Stimulated activated CD4-positive, alpha-beta T cell treated with anti-CD3 and anti-CD28 coated beads, TNF-alpha, amount 100 ng/mL, for 1 hour (primary cell): ENCODE measurements around the gene VSIG1.

Experiments used
- DNase-seq, 3 donors: peaks; one replicate each; pipeline ENCODE4 v3.0.0-alpha.2; 2020; ENCODE audit warnings: low read depth in 3 of 3, low spot score in 1 of 3

The VSIG1 gene

DNA sequence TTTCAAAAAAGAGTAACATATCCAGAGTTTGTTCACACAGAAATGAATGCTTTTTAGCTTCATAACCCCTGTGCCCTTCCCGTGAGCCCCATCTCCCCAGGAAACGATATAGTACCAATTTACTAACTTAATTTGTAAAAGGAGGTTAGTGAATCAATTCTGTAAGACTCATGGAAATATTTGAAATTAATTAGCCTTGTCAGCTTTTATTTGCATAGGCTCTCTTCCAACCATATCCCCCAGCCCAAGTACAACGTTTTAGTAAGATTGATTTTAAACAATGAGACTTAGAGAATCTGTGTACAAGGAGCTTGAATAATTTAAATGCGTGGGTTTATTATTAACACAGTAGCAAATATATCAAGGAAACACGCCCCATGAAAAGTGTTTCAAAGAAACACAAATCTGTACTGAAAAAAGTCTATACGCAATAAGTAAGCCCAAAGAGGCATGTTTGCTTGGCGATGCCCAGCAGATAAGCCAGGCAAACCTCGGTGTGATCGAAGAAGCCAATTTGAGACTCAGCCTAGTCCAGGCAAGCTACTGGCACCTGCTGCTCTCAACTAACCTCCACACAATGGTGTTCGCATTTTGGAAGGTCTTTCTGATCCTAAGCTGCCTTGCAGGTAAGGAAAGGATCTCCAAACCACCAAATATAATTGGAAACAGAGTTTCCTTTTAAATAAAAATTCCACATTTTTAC is at the start of gene VSIG1:
Gene VSIG1 (plus strand): TSS at position 512 of the 703 bp plus-strand sequence. CDS start 66 bp downstream, at position 578.
- DNase-seq, result no peak

DNA sequence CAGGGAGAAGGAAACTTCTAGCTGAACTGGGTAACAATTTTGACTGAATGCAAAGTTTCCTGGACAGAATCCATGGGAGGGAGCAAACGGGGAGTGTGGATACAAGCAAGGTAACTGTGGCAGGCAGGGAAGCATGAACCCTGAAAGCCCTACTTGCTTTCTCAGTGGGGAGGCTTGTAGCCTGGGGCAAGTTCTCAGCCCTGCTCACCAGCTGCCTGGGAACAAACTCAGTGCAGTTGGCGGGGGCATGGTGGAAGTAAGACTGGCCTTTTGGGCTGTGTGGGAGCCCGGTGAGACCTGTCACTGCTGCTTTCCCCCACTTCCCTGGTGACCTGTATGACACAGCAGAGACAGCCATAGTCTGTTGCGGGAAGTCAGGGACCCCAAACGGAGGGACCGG is 48.7 kb upstream of the VSIG1 start:
- no peak for DNase-seq

DNA sequence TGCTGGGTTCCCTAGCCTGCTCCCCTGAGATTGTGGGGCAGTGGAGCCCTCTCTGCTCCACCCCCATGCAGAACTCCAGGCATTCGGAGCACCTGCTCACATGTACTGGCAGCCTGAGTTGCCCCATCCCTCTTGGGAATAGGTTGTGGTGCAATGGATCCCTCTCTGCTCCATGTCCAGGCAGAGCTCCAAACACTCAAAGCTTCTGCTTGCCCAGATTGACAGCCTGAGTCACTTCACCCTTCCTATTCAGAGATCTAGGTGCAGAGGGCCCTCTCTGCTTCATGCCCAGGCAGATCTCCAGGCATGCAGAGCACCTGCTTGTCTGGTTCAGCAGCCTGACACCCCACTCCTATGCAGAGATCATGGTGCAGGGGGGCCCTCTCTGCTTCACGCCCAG is 44.1 kb upstream of the VSIG1 start:
- no peak for DNase-seq

DNA sequence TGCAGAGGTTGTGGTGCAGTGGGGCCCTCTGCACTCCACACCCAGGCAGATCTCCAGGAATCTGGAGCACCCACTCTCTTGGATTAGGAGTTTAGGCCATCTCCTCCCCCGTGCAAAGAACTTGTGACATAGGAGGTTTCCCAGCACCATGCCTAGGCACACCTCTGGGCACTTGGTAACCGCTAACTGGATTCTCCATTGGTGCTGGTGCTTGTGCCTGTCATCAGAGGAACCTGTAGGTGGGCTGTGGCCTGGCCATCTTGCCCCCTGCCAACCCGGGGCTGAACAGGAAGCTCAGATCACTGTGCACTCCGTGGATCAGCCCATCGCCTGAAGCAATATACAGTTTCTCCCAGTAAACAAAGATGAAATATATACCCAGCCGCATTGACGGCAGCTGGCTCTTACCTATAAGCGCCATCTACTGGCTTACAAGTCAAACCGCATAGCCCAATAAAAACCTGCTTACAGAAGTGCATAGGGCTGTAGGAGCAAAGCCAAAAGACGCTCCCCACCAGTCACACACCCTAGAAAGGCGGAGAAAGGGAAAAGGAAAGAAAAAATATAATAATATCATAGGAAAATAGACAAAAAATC is 43.5 kb upstream of the VSIG1 start:
- DNase-seq, result no peak

DNA sequence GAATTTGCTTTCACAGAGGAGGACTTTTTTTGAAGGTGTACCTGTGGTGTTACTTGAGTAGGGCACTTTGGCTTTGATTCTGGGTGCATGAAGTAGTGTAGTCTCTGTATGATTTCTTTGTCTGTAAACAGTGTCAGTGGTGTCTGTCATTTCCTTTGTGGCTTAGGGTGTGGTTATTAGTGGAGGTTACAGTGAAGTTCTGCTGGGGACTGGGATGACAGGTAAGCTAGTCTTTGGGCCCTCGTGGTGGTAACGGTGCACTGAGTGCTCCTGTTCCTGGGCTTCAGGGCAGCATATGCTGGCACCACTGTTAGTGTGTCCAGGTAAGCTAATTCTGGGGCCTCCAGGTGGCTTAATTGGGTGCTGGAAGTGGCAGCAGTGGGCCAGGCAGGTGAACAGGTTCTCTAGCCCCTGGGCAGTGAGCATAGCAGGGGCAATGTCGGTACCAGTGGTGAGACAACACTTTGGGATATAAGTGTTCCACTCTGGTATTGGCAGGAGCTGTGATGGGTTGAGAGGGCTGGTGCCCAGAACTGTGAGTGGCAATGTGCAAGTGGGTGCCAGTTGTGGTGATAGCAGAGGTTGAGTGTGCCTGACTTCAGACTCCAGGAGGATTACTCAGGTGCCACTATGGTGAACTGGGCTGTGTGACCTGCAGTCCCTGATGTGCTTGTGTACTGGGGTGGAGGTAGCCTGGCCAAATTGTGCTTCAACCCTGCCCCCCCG is 26.0 kb upstream of the VSIG1 start:
- DNase-seq, result no peak

DNA sequence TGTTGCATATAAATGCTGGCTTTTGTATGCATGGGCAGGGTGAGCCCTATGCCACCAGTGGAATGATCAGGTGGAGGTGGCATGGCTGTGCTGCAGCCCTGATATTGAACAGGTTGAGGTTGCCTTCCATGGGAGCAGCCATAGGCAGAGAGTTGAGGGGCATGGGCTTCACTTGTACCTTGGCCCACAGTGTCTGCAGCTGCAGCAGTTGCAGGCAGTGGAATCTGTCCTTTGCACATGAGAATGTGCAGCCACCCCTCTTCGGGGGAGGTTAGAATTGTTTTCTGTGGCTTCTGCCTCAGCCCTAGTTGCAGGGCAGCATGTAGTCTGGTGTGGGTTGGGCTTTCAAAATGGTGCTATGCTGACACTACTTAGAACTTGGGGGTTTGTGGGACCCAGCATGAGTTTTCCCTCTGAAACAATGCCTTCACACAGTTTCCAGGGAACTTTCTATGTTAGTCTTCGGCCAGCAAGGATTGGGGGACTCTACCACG is 25.4 kb upstream of the VSIG1 start:
- no peak for DNase-seq

DNA sequence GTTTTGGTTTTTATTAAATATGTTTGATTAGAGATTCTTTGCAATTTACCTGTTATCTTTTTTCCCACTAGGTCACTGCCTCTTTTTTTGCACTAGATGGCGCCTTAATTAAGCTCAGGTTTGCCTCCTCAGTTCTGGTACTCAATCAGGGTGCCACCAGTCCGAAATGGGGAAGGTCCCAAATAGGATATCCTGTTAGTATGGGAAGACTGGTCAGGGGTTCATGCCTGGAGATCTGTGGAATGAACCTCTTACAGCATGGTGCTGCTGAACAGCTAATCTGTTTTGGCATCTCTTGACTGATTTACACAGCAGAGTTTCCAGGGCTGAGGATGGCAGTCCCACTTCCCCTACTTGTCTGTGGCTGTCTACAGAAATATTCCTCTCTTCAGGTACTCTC is 24.2 kb upstream of the VSIG1 start:
- DNase-seq, result no peak

DNA sequence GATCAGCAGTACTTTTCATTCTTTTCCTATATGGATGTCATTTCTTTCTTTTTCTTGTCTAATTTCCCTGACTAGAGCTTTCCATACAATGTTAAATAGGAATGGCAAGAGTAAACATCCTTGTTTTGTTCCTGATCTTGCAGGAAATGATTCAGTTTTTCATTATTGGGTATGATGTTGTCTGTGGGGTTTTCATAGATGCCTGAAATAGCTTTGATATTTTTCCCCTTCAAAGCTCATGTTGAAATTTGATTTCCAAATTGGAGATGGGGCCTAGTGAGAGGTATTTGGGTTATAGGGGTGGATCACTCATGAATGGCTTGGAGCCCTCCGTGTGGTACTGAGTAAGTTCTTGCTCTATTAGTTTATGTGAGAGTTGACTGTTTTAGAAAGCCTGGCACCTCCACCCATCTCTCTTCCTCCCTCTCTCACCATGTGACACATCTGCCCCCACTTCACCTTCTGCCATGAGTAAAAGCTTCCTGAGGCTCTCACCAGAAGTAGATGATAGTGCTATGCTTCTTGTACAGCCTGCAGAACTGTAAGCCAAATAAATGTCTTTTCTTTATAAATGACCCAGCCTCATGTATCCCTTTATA is 22.3 kb upstream of the VSIG1 start:
- no peak for DNase-seq

DNA sequence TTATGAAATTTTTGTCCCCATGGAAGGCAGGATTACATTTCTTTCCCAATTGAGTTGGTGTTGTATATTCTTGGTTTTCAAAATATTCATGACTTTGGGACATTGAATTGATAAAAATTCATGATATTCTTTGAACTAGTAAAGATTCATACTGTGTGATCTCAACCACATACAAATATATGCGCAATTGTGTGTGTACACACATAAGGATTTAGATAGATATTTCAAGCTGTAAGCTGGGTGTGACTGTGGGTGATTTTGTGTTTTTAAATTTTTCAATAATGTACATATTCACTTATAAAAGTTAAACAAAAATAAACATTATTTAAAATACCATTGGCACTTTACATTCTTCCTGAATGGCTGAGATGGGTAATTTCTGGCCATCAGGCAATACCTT is 19.5 kb upstream of the VSIG1 start:
- no peak for DNase-seq

DNA sequence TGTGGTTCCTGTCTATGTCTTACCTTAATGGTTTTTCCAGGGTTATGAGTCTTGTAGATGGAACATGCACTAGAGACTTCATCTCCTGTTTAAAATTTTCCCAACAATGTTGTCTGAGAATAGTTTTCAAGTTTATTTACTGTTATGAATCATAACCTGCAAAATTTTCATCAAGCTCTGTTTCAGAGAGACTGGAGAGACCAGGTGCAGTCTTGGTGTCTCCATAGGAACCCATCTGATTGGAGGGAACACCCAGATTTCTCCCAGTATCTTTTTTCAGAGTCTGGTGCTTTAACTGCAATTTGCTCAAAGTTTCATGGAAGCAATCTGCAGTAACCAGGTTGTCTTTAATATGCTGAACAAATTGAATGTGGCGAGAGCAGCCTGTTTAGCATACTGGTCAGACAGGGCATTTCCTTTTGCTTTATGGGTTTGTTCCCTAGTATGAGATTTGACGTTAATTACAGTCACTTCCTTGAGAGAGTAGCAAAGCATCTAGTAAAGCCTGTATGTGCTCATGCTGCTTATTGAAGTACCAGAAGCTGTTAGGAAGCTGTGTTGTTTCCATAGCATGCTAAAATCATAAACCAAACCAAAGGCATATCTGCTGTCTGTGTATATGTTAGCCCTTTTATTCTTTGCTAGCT is 18.8 kb upstream of the VSIG1 start:
- DNase-seq, result no peak

DNA sequence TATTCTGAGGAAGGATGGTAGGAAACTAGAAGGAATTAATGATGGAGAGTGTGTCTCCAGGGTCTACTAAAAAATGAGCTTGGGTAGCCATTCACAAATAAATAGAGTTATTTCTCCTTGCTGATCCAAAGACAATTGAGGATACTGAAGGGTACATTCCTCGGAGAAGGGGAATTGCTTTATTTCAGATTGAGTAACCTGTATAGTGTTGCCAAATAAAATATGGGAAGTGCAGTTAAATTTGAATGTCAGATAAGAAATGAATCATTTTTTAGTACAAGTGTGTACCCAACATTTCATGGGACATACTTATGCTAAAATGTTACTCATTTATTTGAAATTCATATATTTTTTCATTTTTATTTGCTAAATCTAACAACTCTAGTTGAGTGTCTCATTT is 16.0 kb upstream of the VSIG1 start:
- DNase-seq, result no peak

DNA sequence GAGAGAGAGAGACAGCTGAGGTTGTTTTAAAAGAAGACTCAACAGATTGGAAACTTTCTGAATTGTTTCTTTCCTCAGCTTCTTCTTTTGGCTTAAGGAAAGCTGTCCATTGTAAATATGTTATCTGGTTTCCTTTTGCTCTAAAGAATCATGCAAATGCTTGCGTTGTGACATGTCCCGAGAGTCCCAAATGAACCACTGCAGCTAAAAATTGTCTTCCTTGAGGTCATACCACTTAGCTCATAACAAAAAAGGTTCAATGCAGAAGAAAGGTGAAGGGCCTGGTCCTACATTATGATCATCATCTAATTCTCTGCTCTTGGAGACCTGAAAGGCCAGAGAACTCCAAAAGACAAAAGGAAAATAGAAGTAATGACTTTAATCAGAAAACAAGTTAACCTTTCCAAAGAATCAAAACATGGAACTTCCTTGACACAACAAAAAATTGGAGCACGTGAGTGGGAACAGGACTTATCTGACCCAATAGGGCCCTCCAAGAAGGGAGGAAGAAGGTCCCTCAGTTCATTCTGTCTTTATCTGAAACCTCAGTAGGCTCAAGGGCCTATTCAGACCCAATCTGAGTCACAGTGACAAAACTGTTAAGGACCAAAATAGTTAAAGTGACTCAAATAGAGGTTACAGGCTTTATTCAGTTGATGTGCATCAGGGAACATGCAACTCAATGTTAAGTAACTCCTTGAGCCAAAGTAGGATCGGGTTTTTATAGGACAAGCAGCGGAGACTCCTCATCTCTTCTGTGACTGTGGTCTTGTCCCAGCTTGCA is 14.7 kb upstream of the VSIG1 start:
- DNase-seq, result no peak

DNA sequence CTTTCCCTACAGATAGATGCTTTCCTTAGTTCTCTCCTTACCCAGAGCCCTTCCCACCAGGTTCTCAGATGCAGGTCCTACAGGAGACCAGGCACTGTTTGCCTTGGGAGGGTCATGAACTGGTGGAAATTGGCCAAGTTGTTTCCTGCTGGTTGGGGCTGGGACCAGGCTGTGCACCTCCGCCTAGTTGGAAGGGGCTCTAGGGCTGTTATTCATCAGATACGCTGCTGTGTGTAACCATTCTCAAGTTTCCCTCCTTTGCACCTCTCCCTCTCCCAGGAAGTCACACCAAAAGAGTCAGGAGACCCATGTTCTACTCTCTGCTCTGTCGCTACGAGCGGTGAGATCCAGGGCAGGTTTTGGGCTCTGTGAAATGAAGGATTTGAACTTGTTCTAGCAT is 11.9 kb upstream of the VSIG1 start:
- no peak for DNase-seq

DNA sequence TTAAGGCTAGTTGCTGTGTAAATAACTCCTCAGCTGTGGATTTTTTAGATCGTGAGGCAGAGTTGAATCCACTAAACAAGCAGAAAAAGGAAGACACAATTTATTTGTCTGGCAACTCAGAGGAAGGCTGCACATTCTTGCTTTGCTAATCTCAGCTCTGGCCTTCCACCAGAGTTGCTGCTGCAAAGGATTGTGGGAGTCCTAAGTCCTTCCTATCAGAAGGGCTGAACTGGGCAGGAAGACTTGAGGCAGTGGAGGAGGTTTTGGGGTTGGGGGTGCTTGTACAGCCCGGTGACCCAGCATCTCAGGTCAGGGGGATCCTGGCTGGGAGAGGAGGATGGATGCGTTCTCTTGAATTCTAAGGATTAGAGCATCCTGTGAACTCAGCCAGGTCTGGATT is 11.0 kb upstream of the VSIG1 start:
- DNase-seq, result no peak

DNA sequence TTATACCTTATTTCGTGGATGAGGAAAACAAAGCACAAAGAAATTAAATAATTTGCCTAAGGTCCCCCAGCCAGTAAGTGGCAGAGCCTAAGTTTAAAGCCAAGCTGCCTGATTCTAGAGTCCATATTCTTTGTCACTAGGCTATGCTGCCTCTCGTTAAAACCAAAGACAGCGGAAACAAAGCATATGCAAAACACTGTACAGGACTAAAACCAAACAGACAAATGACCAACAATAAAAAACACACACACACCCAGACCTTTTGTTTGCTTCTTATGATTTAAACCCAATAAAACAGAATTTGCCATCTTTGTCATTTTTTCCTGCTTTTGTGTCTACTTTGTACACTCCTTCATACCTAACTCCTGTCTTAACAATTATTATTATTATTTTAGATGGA is 10.1 kb upstream of the VSIG1 start:
- no peak for DNase-seq

DNA sequence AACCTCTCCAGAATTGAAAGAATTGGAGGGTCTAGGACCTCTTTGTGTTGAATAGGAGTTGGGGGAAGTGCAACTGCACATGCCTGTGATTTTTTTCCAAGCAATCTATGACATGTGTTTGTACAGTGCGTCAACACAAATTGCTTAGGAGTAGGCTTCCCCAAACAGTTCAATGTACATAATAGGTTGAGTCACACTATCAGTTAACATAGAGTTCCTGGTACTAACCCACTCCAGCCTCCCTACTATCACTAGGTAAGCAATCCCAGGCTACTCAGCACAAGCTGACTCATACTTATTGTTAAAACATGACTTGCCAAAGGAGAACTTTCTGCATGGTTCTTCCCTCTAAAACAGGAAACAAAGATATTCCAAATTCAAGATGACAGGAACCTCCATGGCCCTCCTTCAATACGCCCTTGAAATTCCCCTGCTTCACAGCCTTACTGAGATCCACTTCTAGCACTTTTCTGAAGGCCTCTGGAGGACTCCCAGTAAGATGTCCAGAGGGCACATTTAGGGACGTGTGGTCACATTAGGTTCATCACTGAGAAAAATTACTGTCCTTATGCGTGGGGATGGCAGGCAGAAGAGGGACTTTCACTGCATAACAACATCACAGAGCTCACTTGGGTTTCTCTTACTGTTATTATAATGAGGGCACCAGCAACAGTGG is 8.4 kb upstream of the VSIG1 start:
- no peak for DNase-seq

DNA sequence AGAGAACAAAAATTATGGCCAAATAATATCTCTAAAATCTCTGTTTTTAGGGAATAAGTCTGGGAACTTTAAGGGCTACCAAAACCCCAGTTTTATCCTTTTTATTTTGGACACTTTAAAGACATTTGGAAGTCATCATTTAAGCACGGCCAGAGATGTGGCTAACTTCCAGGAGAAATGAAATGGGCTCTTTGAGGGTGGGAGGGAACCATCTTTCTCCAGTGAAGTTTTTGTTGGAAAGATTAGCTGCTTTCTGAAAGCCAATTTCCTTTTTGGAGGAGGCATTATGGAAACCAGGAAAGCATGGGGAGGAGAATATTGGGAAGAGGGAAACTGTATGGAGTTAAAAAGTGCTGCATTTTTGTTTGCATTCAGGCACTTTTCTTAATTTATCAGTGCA is 4.8 kb downstream of the VSIG1 start:
- no peak for DNase-seq

DNA sequence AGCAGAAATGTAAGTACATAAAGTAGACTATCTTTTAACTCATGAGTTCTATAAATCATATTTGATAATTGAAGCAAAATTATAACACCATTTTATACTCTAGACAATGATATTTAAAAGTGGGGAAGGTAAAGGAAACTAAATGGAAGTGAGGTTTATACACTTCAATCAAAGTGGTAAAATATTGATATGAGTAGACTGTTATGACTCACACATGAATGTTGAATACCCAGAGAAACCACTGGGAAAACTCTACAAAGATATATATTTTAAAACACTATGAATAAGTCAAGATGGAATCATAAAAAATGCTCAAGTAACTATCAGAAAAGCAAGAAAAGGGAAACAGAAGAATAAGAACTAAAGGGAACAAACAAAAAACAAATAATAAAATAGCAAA is 8.4 kb downstream of the VSIG1 start:
- DNase-seq, result no peak

DNA sequence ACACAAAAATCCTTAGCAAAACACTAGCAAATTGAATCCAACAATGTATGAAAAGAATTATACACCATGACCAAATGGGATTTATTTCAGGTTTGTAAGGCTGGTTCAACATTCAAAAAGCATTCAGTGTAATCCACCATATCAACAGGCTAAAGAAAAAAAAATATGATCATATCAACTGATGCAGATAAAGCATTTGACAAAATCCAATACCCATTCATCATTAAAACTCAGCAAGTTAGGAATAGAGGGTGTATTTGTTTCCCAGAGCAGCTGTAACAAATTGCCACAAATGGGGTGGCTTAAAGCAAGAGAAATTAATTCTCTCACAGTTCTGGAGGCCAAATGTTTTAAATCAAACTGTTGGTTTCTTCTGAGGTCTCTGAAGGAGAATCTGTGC is 10.7 kb downstream of the VSIG1 start:
- DNase-seq, result no peak

DNA sequence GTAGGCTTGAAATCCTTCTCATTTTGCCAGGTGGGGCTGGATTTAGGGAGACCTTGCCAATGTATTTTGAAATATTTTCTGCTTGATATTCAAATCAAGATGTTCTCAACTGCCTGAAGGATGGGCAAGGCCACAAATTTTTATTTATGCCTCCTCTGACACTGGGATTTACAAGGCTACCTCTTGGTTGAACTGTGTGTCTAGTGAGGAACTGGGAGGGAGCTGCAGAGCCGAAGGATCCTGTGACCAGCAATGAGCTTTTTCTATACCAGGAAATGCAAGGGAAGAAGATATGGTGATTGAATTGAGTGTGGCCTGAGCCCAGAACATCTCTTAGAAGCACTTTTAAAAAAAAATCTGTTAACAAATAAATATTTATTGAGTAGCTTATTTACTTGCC is 14.9 kb downstream of the VSIG1 start:
- no peak for DNase-seq
